Measurements from ENCODE around the gene RBFOX2. TPM values are rescaled to one million over a fixed set of nuclear protein-coding genes. Genes with fewer than 3 reads are reported as not detected.
"Not testable (repeated sequence)": the region's sequence is repeated elsewhere in the genome, so short reads cannot be mapped to it uniquely, and the experiment has no call there.

Gene RBFOX2
- polyA plus RNA-seq, 1 experiment, result 222 TPM

GRCh38 chr22:36073476-36073875 lies 44.9 kb upstream of the RBFOX2 start:
- no peak for DNase-seq (ENCODE audit: low read depth)
- CTCF ChIA-PET, result interaction anchor here (11.9 kb wide), 1 partner anchor 8 kb away, joined by 86 read pairs; no protein-coding TSS in a partner anchor
- POLR2A ChIA-PET, result no interaction called here
- no peak overlapping the region for H3K4me3 ChIP-seq (ENCODE audit: low read depth, low read length)
- H3K36me3 ChIP-seq (ENCODE audit: control insufficient read depth, insufficient read depth, low read length), result no peaks in the 10 kb centered on the region
- TF ChIP-seq, protein P1, sequence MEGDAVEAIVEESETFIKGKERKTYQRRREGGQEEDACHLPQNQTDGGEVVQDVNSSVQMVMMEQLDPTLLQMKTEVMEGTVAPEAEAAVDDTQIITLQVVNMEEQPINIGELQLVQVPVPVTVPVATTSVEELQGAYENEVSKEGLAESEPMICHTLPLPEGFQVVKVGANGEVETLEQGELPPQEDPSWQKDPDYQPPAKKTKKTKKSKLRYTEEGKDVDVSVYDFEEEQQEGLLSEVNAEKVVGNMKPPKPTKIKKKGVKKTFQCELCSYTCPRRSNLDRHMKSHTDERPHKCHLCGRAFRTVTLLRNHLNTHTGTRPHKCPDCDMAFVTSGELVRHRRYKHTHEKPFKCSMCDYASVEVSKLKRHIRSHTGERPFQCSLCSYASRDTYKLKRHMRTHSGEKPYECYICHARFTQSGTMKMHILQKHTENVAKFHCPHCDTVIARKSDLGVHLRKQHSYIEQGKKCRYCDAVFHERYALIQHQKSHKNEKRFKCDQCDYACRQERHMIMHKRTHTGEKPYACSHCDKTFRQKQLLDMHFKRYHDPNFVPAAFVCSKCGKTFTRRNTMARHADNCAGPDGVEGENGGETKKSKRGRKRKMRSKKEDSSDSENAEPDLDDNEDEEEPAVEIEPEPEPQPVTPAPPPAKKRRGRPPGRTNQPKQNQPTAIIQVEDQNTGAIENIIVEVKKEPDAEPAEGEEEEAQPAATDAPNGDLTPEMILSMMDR (IDR thresholded peaks at IDR 0.05; ENCODE audit: insufficient read depth, low read depth, low read length), result no peak
- no peaks in the 10 kb centered on the region for H3K27me3 ChIP-seq (ENCODE audit: control insufficient read depth, insufficient read depth, low read length)

- H3K4me3 ChIP-seq (ENCODE audit: low read depth, low read length); POLR2A ChIA-PET; DNase-seq (ENCODE audit: low read depth); H3K36me3 ChIP-seq (ENCODE audit: control insufficient read depth, insufficient read depth, low read length); H3K27me3 ChIP-seq (ENCODE audit: control insufficient read depth, insufficient read depth, low read length): not testable (repeated sequence)
- CTCF ChIA-PET, result interaction anchor here (1.1 to 2.1 kb wide), 3 partner anchors 54 to 139 kb away, joined by 4 to 12 read pairs (median 11); no protein-coding TSS in a partner anchor
Observed at GRCh38 chr22:36070645-36071044, 42.0 kb upstream of the RBFOX2 start.

DNA sequence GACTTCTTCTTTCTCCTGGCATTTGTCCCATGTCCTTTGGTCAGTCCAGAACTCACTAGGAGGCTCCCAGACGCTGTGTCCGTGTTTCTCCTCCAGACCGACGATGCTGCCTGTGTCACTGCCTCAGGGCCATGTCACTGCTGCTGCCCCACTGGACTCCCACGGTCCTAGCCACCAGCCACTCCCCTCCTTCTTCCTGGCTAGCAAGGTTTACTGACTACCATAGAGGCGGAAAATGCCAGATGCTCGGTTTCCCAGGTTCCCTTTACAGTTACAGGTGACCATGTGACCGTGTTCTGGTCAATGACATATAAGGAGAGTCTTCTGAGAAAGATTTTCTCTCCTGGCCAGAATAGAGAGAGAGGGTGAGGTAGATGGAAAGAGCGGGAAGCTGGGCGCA lies 40.7 kb upstream of the RBFOX2 start:
- DNase-seq (ENCODE audit: low read depth), result no peak
- ChIA-PET CTCF (interaction anchor here (0.9 to 2.2 kb wide), 5 partner anchors 9 to 147 kb away, joined by 3 to 10 read pairs (median 7); partner anchors contain the start of gene RBFOX2), POLR2A (no interaction called here)
- Histone ChIP-seq H3K36me3 (ENCODE audit: control insufficient read depth, insufficient read depth, low read length) (no peaks in the 10 kb centered on the region), H3K27me3 (ENCODE audit: control insufficient read depth, insufficient read depth, low read length) (no peaks in the 10 kb centered on the region), H3K4me3 (ENCODE audit: low read depth, low read length) (no peak overlapping the region)
- TF ChIP-seq, protein P1 (IDR thresholded peaks at IDR 0.05; ENCODE audit: insufficient read depth, low read depth, low read length), result no peak

GRCh38 chr22:36068776-36069344 lies 40.2 kb upstream of the RBFOX2 start:
- no peaks in the 10 kb centered on the region for H3K27me3 ChIP-seq (ENCODE audit: control insufficient read depth, insufficient read depth, low read length)
- DNase-seq (ENCODE audit: low read depth), result no peak
- H3K36me3 ChIP-seq (ENCODE audit: control insufficient read depth, insufficient read depth, low read length), result no peaks in the 10 kb centered on the region

GRCh38 chr22:36067235-36067558 lies 38.6 kb upstream of the RBFOX2 start:
- ChIA-PET CTCF (interaction anchor here (0.8 to 3.4 kb wide), 23 partner anchors 9 to 440 kb away, joined by 3 to 138 read pairs (median 15); partner anchors contain the start of gene RBFOX2), POLR2A (no interaction called here)
- TF ChIP-seq, protein P1 (IDR thresholded peaks at IDR 0.05; ENCODE audit: insufficient read depth, low read depth, low read length), result no peak
- H3K4me3 ChIP-seq (ENCODE audit: low read depth, low read length), result no peak overlapping the region
- no peaks in the 10 kb centered on the region for H3K36me3 ChIP-seq (ENCODE audit: control insufficient read depth, insufficient read depth, low read length)
- no peak for DNase-seq (ENCODE audit: low read depth)
- H3K27me3 ChIP-seq (ENCODE audit: control insufficient read depth, insufficient read depth, low read length), result no peaks in the 10 kb centered on the region

More at GRCh38 chr22:36068776-36069344, 40.2 kb upstream of the RBFOX2 start:
- CTCF ChIA-PET, result interaction anchor here (0.9 to 2.2 kb wide), 5 partner anchors 10 to 147 kb away, joined by 3 to 10 read pairs (median 7); partner anchors contain the start of gene RBFOX2
- TF ChIP-seq, protein P1 (IDR thresholded peaks at IDR 0.05; ENCODE audit: insufficient read depth, low read depth, low read length), result no peak
- no peak overlapping the region for H3K4me3 ChIP-seq (ENCODE audit: low read depth, low read length)
- POLR2A ChIA-PET, result no interaction called here
